Muscle of leg (tissue), 11 donors: ENCODE results near the gene C6orf15. TPM values are rescaled to one million over a fixed set of nuclear protein-coding genes. Genes with fewer than 3 reads are reported as not detected.
"Not testable (repeated sequence)": the region's sequence is repeated elsewhere in the genome, so short reads cannot be mapped to it uniquely, and the experiment has no call there.

Source experiments
- DNase-seq: peaks from one replicate; pipeline ENCODE4 v3.0.0; 2013
- H3K27ac ChIP-seq: one replicate; pipeline ENCODE4 v1.5.1; 2013; ENCODE audit warnings: mild to moderate bottlenecking, low read length, control low read depth
- H3K27me3 ChIP-seq: one replicate; pipeline ENCODE4 v1.6.1; 2013; ENCODE audit warnings: low read length; ENCODE audit not compliant: control insufficient read depth, insufficient read depth
- H3K36me3 ChIP-seq: one replicate; pipeline ENCODE4 v1.6.1; 2013; ENCODE audit warnings: low read length; ENCODE audit not compliant: control insufficient read depth, insufficient read depth
- H3K4me1 ChIP-seq: one replicate; pipeline ENCODE4 v1.6.1; 2013; ENCODE audit warnings: low read length; ENCODE audit not compliant: control insufficient read depth, insufficient read depth
- H3K4me3 ChIP-seq: one replicate; pipeline ENCODE4 v1.5.1; 2013; ENCODE audit warnings: low read length, control low read depth
- H3K9me3 ChIP-seq: replicated peaks from 2 replicates; pipeline ENCODE4 v1.6.1; 2013; ENCODE audit warnings: low read depth, low read length; ENCODE audit not compliant: control insufficient read depth
- WGBS: methylation state at CpG from one replicate; pipeline ENCODE4 v1.1.5; 2013; ENCODE audit warnings: missing lambda C conversion rate; ENCODE audit not compliant: insufficient coverage; 5-methylcytosine and 5-hydroxymethylcytosine counted together
- polyA plus RNA-seq, 8 donors: library from polyadenylated mRNA; unstranded; fragments of 120-200 nt; gene quantifications; one replicate each; pipeline versions ENCODE4 v1.2.1 to v1.2.3, GENCODE V29; 2013; ENCODE audit warnings: inconsistent platforms in 1 of 8, low replicate concordance in 1 of 8; ENCODE audit not compliant: insufficient read length in 8 of 8, insufficient read depth in 1 of 8
- total RNA-seq: library from RNA; stranded (reverse); fragments of 120-200 nt; gene quantifications from one replicate; pipeline ENCODE4 v1.2.4, GENCODE V29; 2013

Gene C6orf15
- total and polyA plus RNA-seq, 9 donors, result not detected

DNA sequence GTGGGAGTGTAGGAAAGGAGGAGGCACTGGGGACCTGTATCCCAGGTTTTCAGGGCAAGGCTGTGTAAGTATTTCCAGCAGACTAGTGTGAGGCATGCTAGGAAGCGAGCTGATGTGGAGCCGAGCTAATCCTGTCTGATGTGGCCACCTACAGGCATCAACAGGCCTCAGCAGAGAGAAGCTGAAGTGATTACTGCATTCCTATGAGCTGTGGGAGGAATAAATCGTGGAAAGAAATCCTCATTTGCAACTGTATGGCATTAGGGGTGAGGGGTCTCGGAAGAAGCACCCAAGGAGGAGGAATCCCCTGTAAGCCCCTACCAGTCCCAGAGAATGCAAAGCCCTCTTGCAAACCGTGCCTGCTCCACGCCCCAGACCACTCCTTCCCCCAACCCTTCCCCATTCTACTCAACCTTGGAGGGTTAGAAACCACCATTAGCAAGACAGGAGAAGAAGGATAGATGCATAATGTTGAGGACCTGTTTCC is 41.6 kb downstream of the C6orf15 start:
- Histone ChIP-seq H3K27ac (no peak overlapping the region), H3K36me3 (no peaks in the 10 kb centered on the region), H3K9me3 (no peaks in the 10 kb centered on the region), H3K27me3 (no peaks in the 10 kb centered on the region), H3K4me3 (no peak overlapping the region), H3K4me1 (no peaks in the 10 kb centered on the region)
- peak; percentile 78 for DNase-seq
- WGBS, result 0% methylated on average over 2 of the region's 6 CpGs

DNA sequence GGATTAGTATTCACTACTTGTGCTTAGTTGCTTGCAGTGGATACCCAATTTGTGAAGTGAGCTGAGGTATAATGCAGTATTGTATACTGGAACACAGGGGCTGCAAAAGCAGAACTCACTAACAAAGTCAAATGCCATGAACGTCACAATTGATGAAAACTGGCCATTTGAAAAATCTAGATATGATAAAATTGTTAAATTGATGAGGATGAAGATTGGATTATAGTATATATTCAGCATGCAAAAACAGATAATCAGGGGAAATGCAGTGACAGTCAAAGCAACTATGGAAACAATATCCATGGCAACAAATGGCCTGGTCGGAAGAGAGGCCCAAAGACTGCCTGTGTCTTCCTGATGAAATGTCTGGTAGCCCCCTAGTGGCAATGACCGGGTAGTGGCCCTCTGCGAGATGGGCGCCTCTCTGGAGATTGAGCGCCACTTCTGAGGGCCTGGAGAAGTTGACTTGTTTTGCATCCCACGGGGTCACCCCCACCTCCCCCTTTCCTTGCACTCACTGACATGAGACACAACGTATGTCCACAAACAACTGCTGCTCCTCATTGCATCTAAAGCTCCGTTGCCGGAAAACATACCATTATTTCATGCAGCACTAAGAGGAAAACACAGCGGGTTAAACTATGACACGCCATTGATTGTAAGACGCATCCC is 43.6 kb downstream of the C6orf15 start:
- Histone ChIP-seq H3K27me3 (no peaks in the 10 kb centered on the region), H3K4me1 (no peaks in the 10 kb centered on the region), H3K4me3 (no peak overlapping the region), H3K9me3 (no peaks in the 10 kb centered on the region), H3K27ac (no peak overlapping the region), H3K36me3 (no peaks in the 10 kb centered on the region)
- peak; percentile 81 for DNase-seq
- 0% methylated on average over 4 of the region's 13 CpGs for WGBS

DNA sequence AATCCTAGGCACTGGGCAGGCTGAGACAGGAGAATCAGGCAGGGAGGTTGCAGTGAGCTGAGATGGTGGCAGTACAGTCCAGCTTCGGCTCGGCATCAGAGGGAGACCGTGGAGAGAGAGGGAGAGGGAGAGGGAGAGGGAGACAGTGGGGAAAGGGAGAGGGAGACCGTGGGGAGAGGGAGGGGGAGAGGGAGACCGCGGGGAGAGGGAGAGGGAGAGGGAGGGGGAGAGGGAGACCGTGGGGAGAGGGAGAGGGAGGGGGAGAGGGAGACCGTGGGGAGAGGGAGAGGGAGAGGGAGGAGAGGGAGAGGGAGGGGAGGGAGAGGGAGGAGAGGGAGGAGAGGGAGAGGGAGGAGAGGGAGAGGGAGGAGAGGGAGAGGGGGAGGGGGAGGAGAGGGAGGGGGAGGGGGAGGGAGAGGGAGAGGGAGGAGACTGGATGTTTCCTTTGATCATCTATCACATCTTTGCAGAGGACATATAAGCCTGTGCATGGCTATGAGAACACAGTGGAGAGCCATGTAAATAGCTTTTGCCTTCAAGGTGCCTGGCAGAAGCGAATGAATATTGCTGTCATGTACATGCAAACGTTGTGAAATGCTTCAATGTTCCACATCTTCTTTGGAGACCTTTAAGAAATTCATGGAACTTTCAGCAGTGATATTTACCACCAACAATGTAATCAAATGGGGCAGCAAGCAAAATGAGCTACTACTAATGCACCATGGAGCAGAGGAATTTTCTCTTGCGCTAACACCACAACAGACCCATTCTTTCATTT is 44.3 kb downstream of the C6orf15 start:
- WGBS, result no CpG with 5 or more reads among the region's 11 CpGs
- not testable (repeated sequence) for H3K27me3 ChIP-seq, DNase-seq, H3K9me3 ChIP-seq, H3K4me1 ChIP-seq, H3K27ac ChIP-seq, H3K36me3 ChIP-seq, H3K4me3 ChIP-seq

- H3K9me3 ChIP-seq, H3K27ac ChIP-seq, H3K27me3 ChIP-seq, H3K4me1 ChIP-seq, DNase-seq, H3K4me3 ChIP-seq, H3K36me3 ChIP-seq: not testable (repeated sequence)
- WGBS, result 96% methylated on average over 4 of the region's 32 CpGs
Measured at GRCh38 chr6:31067028-31067427, 45.3 kb downstream of the C6orf15 start.

DNA sequence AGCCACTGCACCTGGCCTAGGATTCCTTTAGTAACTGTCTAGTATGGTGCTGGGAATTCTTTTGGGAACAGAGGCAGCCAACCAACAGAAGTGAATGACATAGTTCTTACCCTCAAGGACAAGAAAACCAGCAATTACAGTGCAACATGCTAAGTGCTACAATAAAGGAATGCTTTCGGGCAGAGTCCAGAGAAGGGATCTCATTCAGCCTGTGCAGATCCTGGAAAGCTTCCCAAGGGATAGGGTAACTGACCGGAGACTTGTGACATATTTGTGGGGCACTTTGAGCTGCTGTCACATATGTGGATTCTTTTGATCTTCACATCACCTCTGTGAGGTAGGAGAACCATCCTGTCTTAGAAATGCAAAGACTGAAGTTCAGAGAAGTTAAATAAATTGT is 46.8 kb downstream of the C6orf15 start:
- peaks cover 4% of the 10 kb centered on the region for H3K27me3 ChIP-seq
- no peaks in the 10 kb centered on the region for H3K36me3 ChIP-seq
- no peak for DNase-seq
- H3K4me1 ChIP-seq, result no peaks in the 10 kb centered on the region
- no peaks in the 10 kb centered on the region for H3K9me3 ChIP-seq
- no peak overlapping the region for H3K27ac ChIP-seq
- H3K4me3 ChIP-seq, result no peak overlapping the region
- WGBS, result 40% methylated on average over 1 of the region's 2 CpGs

DNA sequence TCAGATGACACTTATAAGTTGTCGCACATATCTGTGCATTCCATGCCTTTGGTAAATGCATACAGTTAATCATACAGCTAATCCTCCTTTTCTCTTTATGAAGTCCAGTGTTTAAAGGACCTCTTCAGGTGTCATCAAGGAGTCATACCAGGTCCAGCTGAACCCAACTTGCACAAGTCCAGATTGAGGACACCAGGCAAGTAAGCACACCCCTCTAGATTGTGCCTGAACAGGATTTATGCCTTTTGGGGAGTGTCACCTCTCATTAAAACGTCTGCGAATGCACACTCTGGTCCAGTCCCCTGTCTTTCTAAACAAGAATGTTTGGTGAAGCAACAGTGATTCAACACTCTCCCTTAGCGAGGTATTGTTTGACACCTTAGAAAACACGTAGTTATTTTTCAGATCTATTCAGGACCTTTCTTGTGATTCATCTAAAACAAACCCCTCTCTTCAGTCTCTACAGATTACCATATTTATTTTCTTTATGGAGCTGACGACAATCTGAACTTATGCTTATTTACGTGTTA is 48.4 kb downstream of the C6orf15 start:
- Histone ChIP-seq H3K9me3 (no peaks in the 10 kb centered on the region), H3K27ac (no peak overlapping the region), H3K4me1 (no peaks in the 10 kb centered on the region), H3K27me3 (peaks cover 4% of the 10 kb centered on the region), H3K4me3 (no peak overlapping the region), H3K36me3 (no peaks in the 10 kb centered on the region)
- 89% methylated on average over 2 of the region's 7 CpGs for WGBS
- DNase-seq, result no peak

Other genes with a start within 250 kb of the C6orf15 start
- 42.4 TPM for gene DDR1, start 228.1 kb downstream of the C6orf15 start, total RNA-seq
- 10 to 100 TPM; 55.2 to 87.4 (median 70.1) TPM for gene DDR1, start 228.1 kb downstream of the C6orf15 start, polyA plus RNA-seq
- 15.5 TPM for gene GTF2H4, start 204.4 kb downstream of the C6orf15 start, total RNA-seq
- gene GTF2H4, start 204.4 kb downstream of the C6orf15 start, polyA plus RNA-seq, result 10 to 100 TPM; 22.0 to 26.5 (median 24.1) TPM
- 23.4 TPM for gene VARS2, start 198.3 kb downstream of the C6orf15 start, total RNA-seq
- gene VARS2, start 198.3 kb downstream of the C6orf15 start, polyA plus RNA-seq, result 10 to 100 TPM; 20.1 to 34.8 (median 27.7) TPM
- gene SFTA2, start 180.4 kb downstream of the C6orf15 start, total RNA-seq, result not detected
- under 1 TPM in 3 of 8 donors, not detected in 5; 0.37 to 0.66 (median 0.47) TPM for gene SFTA2, start 180.4 kb downstream of the C6orf15 start, polyA plus RNA-seq
- not detected for gene MUCL3, start 171.6 kb downstream of the C6orf15 start, total RNA-seq
- gene MUCL3, start 171.6 kb downstream of the C6orf15 start, polyA plus RNA-seq, result under 1 TPM in 2 of 8 donors, not detected in 6; 0.05 to 0.15 TPM
- not detected for gene MUC21, start 128.9 kb downstream of the C6orf15 start, total RNA-seq
- gene MUC21, start 128.9 kb downstream of the C6orf15 start, polyA plus RNA-seq, result under 1 TPM in 1 of 8 donors, not detected in 7; 0.25 TPM
- not detected for gene MUC22, start 102.1 kb downstream of the C6orf15 start, total RNA-seq
- gene MUC22, start 102.1 kb downstream of the C6orf15 start, polyA plus RNA-seq, result 1 to 10 TPM in 1 of 8 donors, under 1 TPM in 2, not detected in 5; 0.04 to 2.4 (median 0.12) TPM
- 1.3 TPM for gene PSORS1C1, start 2.2 kb upstream of the C6orf15 start, total RNA-seq
- 1 to 10 TPM in 1 of 8 donors, under 1 TPM in 7; 0.22 to 1.4 (median 0.70) TPM for gene PSORS1C1, start 2.2 kb upstream of the C6orf15 start, polyA plus RNA-seq
- gene CDSN, start 7.9 kb upstream of the C6orf15 start, total RNA-seq, result not detected
- under 1 TPM in 1 of 8 donors, not detected in 7; 0.07 TPM for gene CDSN, start 7.9 kb upstream of the C6orf15 start, polyA plus RNA-seq
- not detected for gene PSORS1C2, start 26.5 kb upstream of the C6orf15 start, total RNA-seq
- gene PSORS1C2, start 26.5 kb upstream of the C6orf15 start, polyA plus RNA-seq, result under 1 TPM in 6 of 8 donors, not detected in 2; 0.09 to 0.27 (median 0.26) TPM
- gene CCHCR1, start 45.2 kb upstream of the C6orf15 start, total RNA-seq, result 16.4 TPM
- gene CCHCR1, start 45.2 kb upstream of the C6orf15 start, polyA plus RNA-seq, result 10 to 100 TPM; 15.1 to 21.2 (median 17.6) TPM
- gene TCF19, start 46.0 kb upstream of the C6orf15 start, total RNA-seq, result 11.3 TPM
- 10 to 100 TPM in 7 of 8 donors, 1 to 10 TPM in 1; 9.3 to 18.4 (median 13.5) TPM for gene TCF19, start 46.0 kb upstream of the C6orf15 start, polyA plus RNA-seq
- gene POU5F1, start 58.1 kb upstream of the C6orf15 start, total RNA-seq, result 0.13 TPM
- 1 to 10 TPM in 1 of 8 donors, under 1 TPM in 7; 0.29 to 1.3 (median 0.45) TPM for gene POU5F1, start 58.1 kb upstream of the C6orf15 start, polyA plus RNA-seq
- gene HLA-C, start 159.5 kb upstream of the C6orf15 start, total RNA-seq, result 26.0 TPM
- gene HLA-C, start 159.5 kb upstream of the C6orf15 start, polyA plus RNA-seq, result 10 to 100 TPM; 34.5 to 71.6 (median 53.0) TPM
- gene HLA-B, start 244.6 kb upstream of the C6orf15 start, total RNA-seq, result 139 TPM
- gene HLA-B, start 244.6 kb upstream of the C6orf15 start, polyA plus RNA-seq, result 100 to 1,000 TPM in 7 of 8 donors, 10 to 100 TPM in 1; 93.4 to 266 (median 132) TPM